SK-N-MC (cell line): ENCODE measurements around the gene TTYH2.

Experiments
- DNase-seq: peaks from one replicate; pipeline ENCODE4 v3.0.0-alpha.2; 2011; ENCODE audit warnings: low read depth, low spot score
- H3K27ac ChIP-seq: fragments of 200-600 bp; sonication (generic); 2 replicates; pipeline ENCODE4 v1.5.1; 2016; ENCODE audit warnings: mixed run types
- H3K36me3 ChIP-seq: fragments of 200-600 bp; sonication (generic); 2 replicates; pipeline ENCODE4 v1.6.1; 2017; ENCODE audit warnings: antibody characterized with exemption, low read length, mixed read lengths; ENCODE audit not compliant: insufficient read depth
- H3K4me3 ChIP-seq: fragments of 200-600 bp; sonication (generic); 2 replicates; pipeline ENCODE4 v1.5.1; 2016
- H3K9ac ChIP-seq: fragments of 200-600 bp; sonication (generic); 2 replicates; pipeline ENCODE4 v1.8.0; 2017; ENCODE audit warnings: mixed run types, mixed read lengths; ENCODE audit not compliant: insufficient read length
- H3K9me3 ChIP-seq: fragments of 200-600 bp; sonication (generic); 2 replicates; pipeline ENCODE4 v1.6.1; 2017; ENCODE audit warnings: low read depth, mild to moderate bottlenecking, antibody characterized with exemption, low read length, moderate library complexity, mixed read lengths
- EZH2 ChIP-seq: fragments of 200-600 bp; sonication (generic); IDR thresholded peaks from one replicate; pipeline ENCODE4 v1.6.1; 2017; ENCODE audit warnings: antibody characterized with exemption
- FOXP2 ChIP-seq: optimal IDR thresholded peaks from 2 replicates; pipeline ENCODE3; 2011; ENCODE audit warnings: mild to moderate bottlenecking, moderate library complexity; ENCODE audit not compliant: insufficient read depth; ENCODE audit errors: extremely low read length, control extremely low read depth
- POLR2AphosphoS5 ChIP-seq: IDR thresholded peaks from 2 replicates; pipeline ENCODE4 v1.6.1; 2012; ENCODE audit warnings: mild to moderate bottlenecking, low read depth, low read length, borderline replicate concordance

The TTYH2 gene

DNA sequence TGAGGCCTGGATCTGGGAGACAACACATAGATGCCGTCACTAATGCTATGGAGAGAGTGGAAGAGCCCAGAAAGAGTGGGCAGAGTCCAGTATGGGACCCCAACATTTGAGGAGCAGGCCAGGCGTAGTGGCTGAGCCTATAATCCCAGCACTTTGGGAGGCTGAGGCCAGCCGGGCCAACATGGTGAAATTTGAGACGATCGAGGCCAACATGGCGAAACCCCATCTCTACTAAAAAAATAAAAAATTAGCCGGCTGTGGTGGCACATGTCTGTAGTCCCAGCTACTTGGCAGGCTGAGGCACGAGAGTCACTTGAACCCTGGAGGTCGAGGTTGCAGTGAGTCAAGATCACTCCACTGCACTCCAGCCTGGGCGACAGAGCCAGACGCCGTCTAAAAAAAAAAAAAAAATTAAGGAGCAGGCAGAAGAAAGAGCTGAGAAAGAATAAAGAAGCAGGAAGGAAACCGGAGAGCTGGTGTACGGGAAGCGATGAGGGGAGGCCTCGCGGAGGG lies 54.7 kb downstream of the TTYH2 start:
- Histone ChIP-seq H3K36me3 (no peaks in the 10 kb centered on the region), H3K9me3 (no peaks in the 10 kb centered on the region), H3K4me3 (no peak overlapping the region), H3K9ac (no peak overlapping the region), H3K27ac (no peak overlapping the region)
- TF ChIP-seq POLR2AphosphoS5 (no peak), EZH2 (no peak), FOXP2 (no peak)
- no peak for DNase-seq

DNA sequence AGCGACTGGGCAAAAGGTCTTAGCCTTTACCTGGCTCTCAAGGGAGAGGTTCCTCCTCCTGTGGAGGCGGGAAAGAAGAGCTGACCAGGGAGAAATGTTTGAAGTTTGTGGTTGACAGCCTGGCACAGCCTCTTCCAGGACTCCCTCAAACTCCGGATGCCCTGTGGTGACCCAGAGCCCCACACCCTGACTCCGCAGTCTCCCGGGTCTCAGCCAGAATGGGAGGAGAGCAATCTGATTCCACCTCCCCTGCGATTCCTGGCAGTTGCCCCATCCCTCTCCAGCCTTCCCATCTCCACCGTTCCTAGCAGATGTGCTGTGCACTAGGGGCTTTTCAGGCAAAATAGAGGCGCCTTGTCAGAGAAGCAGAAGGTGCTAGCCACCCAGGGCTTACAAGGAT lies 55.2 kb downstream of the TTYH2 start:
- Histone ChIP-seq H3K9ac (no peak overlapping the region), H3K27ac (no peak overlapping the region), H3K36me3 (no peaks in the 10 kb centered on the region), H3K9me3 (no peaks in the 10 kb centered on the region), H3K4me3 (no peak overlapping the region)
- no peak for DNase-seq
- no peak for TF ChIP-seq FOXP2
- no peak for TF ChIP-seq EZH2
- TF ChIP-seq POLR2AphosphoS5: no peak

DNA sequence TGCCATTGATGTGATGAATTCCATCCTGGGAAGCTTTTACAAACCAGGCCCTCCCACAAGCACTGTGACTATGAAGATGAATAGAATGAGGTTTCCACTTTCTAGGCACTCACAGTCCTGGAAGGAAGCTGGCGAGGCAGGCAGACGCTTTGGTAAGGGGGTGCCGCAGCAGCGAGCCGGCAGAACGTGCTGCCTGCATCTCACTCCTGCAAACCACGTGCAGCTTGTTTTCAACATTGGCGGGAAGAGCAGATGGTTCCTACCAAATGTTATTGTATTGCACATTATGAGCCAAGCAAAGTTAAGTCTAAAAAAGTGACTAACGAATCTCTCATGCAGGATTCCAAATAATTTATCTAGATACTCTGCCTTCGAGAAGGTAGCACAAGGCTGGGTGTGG lies 57.0 kb downstream of the TTYH2 start:
- Histone ChIP-seq H3K4me3 (no peak overlapping the region), H3K36me3 (no peaks in the 10 kb centered on the region), H3K27ac (no peak overlapping the region), H3K9ac (no peak overlapping the region), H3K9me3 (no peaks in the 10 kb centered on the region)
- no peak for TF ChIP-seq FOXP2
- no peak for TF ChIP-seq EZH2
- TF ChIP-seq POLR2AphosphoS5: no peak
- no peak for DNase-seq

DNA sequence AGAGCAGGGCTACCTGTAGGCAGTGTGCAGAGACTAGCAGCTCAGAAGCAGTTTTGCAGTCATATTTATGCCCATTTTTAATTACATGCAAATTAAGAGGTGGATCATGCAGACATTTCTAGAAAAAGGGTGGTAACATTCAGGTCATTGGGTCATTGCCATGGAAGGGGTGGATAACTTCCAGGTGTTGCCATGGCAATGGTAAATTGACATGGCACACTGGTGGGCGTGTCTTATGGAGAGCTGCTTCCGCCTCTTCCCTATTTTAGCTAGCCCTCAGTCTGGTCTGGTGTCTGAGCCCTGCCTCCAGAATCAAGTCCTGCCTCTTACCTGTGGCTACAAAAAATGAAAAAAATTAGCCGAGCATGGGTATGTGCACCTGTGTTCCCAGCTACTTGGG lies 57.9 kb downstream of the TTYH2 start:
- H3K27ac ChIP-seq: no peak overlapping the region
- no peak for DNase-seq
- no peaks in the 10 kb centered on the region for H3K36me3 ChIP-seq
- no peak overlapping the region for H3K9ac ChIP-seq
- no peak overlapping the region for H3K4me3 ChIP-seq
- TF ChIP-seq FOXP2: no peak
- H3K9me3 ChIP-seq: no peaks in the 10 kb centered on the region

GRCh38 chr17:74271901-74272561 lies 58.7 kb downstream of the TTYH2 start:
- Histone ChIP-seq H3K9me3 (no peaks in the 10 kb centered on the region), H3K36me3 (no peaks in the 10 kb centered on the region), H3K4me3 (no peak overlapping the region), H3K9ac (no peak overlapping the region), H3K27ac (no peak overlapping the region)
- no peak for DNase-seq
- no peak for TF ChIP-seq POLR2AphosphoS5
- TF ChIP-seq FOXP2: no peak
- no peak for TF ChIP-seq EZH2

DNA sequence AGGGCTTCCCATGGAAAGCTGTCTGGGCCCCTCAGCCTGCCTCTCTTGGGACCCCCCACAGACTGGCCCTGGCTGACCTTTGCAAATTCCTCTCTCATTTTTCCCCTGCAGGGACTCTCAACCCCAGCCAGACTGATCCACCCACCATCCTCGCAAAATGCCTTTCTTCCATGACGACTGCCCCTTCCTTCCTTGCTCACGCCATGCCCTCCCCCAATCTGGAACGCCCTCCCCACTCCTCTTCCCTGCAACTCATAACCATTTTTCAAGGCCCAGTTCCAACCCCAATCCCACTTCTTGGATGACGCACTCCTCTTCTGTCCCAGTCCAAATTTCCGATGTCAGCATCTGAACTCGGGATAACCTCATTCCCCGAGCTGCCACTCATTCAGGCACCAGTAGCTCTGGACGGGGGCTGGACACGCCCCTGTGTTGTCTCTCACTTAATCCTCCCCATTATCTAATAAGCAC lies 59.4 kb downstream of the TTYH2 start:
- TF ChIP-seq FOXP2: no peak
- TF ChIP-seq POLR2AphosphoS5: no peak
- no peak for TF ChIP-seq EZH2
- Histone ChIP-seq H3K9ac (no peak overlapping the region), H3K4me3 (no peak overlapping the region), H3K36me3 (no peaks in the 10 kb centered on the region), H3K27ac (no peak overlapping the region), H3K9me3 (no peaks in the 10 kb centered on the region)
- DNase-seq: no peak

GRCh38 chr17:74274060-74274708 lies 60.8 kb downstream of the TTYH2 start, which contains the start of gene DNAI2:
Gene DNAI2 (plus strand): TSS chr17:74274234. CDS start chr17:74281818, 7,584 bp downstream.
- Histone ChIP-seq H3K9me3 (no peaks in the 10 kb centered on the region), H3K9ac (no peak within 1 kb of the TSS), H3K27ac (no peak within 1 kb of the TSS), H3K36me3 (no peaks in the 10 kb centered on the region), H3K4me3 (no peak within 1 kb of the TSS)
- TF ChIP-seq FOXP2 (no peak), EZH2 (no peak), POLR2AphosphoS5 (no peak)
- no peak for DNase-seq

GRCh38 chr17:74274709-74275340 lies 61.5 kb downstream of the TTYH2 start:
- no peak for DNase-seq
- TF ChIP-seq POLR2AphosphoS5 (no peak), FOXP2 (no peak), EZH2 (no peak)
- no peak overlapping the region for H3K4me3 ChIP-seq
- no peaks in the 10 kb centered on the region for H3K36me3 ChIP-seq
- H3K9me3 ChIP-seq: no peaks in the 10 kb centered on the region
- H3K9ac ChIP-seq: no peak overlapping the region
- no peak overlapping the region for H3K27ac ChIP-seq

- no peaks in the 10 kb centered on the region for H3K9me3 ChIP-seq
- TF ChIP-seq EZH2: no peak
- TF ChIP-seq FOXP2: no peak
- no peak for TF ChIP-seq POLR2AphosphoS5
- no peak overlapping the region for H3K27ac ChIP-seq
- no peaks in the 10 kb centered on the region for H3K36me3 ChIP-seq
- DNase-seq: no peak
- H3K9ac ChIP-seq: no peak overlapping the region
- no peak overlapping the region for H3K4me3 ChIP-seq
Measured at GRCh38 chr17:74276051-74276476, 62.7 kb downstream of the TTYH2 start.
